Dedifferentiated amniotic fluid mesenchymal stem cell (primary cell): ENCODE results near the gene SLC44A1.

Experiments
- DNase-seq: peaks from one replicate; pipeline ENCODE4 v3.0.0-alpha.2; 2016; ENCODE audit errors: extremely low spot score

SLC44A1 gene

DNA sequence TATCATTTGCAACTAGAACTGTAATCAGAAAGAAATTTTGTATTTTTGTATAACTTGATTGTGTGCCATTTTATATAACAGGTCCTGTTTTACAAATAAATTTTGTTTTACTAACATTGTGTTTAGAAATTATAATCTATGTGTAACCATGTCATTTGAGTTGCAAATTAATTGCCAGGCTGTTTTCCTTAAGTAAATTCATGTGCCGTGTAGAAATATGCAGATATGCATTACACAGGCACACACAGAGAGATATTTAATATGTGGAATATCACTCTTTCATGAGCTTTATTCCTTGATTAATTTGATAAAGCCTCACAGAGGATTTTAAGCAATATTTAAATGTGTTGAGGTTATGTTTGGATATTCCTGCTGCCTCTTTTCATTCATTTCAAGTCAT lies 146.8 kb downstream of the SLC44A1 start:
- DNase-seq: no peak

DNA sequence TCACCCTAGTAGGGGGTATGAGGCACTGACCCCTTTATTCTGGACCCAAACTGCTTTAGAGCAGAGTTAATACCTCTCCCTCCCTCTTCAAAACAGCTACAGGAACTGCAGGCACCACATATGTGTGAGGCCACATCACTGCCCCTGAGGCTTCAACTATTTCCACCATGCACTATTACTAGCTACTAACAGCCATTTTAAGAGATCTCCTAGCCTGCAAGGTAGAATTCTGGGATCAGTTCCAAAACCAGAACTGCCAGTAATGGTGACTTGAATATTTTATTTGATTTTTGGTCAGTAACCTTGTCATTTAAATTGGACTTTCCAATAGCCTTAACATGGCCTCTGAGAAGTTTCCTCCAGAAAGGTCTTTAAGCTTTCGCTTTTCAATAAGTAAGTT lies 148.1 kb downstream of the SLC44A1 start:
- no peak for DNase-seq

DNA sequence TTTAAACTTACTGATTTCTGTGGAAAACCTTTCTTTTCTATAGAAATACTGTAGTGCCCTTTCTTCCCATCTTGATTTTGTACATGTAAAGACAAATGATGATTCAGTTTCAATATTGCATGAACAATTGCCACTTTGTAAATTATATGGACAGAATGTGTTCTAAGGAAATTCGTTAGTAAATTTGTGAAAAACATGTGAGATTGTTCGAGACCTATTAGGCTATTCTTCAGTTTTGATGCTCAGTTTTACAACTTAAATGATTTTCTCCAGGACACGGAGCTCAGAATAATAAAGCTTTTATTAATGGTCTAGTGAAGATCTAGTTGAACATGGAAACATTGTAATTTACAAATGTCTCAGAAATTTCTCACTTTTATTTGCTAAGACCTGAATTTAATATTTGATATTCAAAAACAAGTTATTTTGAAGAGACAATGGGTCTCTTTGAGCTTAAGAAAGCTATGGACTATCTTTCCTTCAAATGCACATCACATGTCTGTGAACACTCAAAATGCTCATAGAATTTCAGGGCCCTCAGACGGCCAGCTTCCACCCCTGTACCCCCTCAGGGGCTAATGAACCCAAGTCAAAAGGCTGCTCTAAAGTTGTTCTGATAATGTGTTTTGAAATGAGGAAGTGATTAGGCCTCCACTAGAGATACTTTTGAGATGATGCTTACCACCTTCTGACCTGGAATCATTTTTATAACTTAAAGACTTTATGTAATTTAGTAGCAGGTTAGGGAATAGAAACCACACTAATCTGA lies 149.3 kb downstream of the SLC44A1 start:
- no peak for DNase-seq

DNA sequence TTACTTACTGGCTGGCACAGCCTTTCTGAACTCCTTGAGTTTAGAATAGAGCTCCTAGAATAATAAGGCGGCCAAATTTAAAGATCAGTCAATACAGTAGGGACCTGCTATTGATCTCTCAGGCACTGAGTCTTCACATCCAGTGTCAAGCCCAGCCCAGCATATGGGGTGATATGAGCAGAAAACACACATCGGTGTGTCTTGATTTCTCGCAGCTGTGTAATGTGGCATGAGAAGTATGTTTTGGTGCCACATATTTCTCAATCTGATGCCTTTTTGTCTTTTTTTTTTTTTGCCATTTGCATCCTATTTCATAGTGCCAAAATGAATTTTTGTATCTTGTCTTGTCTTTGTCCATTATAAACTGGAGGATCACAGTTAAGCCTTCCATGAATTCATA lies 152.0 kb downstream of the SLC44A1 start:
- DNase-seq: no peak

DNA sequence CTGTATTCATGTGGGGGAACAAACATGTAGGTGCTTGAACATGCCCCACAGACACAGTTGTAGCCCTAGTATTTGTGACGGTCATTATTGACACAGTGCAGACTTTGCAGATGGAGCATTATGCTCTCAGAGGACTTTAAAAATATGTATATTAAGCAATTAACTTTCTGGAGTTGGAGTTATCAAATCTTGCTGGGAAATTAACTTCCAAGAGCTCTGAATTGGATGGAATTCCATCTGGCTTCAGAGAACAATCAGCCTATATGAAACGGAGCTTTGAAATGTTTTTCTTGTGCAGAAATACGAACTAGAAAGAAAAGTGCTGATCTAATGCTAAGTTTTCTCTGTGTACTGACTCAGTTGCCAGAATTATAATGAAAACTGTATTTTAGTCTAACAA lies 152.4 kb downstream of the SLC44A1 start:
- no peak for DNase-seq

DNA sequence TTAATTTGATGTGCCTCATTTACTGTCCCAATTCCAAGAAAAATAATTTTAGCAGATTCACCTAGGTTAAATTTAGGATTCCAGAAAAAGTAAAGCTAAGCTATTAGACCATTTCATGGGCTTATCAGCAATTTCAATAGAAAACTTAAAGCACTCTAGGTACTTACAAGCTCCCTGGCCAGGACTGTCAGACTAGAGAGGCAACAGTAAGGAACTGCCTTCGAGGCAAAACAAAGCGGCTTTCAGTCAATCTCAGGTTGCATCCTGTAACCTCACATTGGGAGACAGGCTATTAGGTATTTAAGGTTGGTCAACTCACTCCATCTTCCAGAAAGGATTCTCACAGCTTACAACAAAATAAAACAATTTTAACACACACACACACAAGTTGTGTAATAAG lies 154.7 kb downstream of the SLC44A1 start:
- DNase-seq: no peak

DNA sequence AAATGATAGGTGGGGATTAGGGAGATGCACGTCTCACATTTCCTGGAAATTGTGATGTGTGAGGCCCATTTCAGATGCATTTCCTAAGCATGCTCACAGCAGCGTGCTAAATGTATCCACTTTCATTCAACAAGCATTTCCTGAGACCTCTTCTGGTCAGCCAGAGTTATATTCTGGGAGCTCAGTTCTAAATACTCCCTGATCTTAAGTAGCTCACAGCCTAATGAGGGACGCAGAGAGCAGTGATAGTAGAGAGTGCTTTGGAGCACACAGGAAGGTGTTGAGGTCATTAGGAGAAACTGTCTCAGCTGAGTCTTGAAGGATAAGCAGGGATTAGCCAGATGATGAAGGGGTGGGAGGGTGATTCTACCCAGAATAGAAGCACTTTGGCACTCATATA lies 157.2 kb downstream of the SLC44A1 start:
- DNase-seq: peak; percentile 39

DNA sequence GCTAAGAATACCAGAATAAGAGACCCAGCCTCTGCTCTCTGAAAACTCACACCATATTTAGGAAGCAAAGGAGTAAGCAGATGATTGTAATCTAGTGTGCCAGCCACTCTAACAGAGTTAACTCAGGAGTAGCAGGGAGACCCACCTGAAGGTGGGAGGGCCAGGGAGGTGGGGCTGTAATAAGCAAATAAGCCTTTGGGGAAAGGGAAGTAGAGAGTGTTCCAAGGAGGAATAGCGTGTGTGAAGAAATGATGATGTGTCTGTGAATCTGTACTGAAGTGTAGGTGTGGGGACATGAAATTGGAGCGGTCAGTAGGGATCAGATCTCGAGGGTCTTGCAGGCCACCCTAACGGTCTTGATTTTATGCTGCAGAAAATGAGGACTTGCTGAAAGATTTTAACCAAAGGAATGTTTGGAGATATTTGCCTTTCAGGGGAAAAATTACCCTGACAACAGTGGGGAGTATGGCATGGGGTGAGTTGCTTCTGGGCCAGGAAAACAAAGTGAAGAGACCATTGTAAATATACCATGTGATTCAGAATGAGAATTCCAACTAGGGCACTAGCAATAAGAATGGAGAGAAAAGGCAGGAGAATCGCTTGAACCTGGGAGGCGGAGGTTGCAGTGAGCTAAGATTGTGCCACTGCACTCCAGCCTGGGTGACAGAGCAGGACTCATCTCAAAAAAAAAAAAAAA lies 159.2 kb downstream of the SLC44A1 start:
- DNase-seq: no peak

DNA sequence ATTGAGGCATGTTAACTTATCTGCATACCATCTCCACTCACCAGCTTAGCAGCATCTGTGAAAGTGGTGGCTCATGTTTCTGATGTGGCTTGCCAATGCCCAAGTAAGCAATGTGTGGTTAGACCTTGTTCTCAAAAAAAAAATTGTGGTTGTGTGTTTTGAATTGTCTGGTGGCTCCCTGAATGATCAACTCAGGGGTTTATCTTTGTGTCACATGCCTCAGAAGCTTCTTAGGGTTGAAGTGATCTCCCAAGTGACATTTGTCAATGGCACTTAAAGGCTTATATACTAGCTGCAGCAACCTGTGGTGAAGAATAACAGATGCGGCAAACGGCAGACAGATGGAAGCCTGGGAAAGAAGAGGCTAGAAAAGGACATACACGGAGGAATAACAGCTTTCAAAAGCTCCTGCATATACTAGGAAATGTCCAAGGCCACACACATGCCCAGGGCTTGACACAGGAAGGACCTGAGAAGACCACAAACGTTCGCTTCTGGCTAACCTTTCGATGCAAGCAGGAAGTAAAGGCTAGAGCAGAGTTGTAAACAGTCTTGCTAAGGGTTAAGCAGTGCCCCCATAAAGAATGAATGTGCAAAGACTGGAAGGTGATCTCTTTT lies 161.2 kb downstream of the SLC44A1 start:
- DNase-seq: no peak

DNA sequence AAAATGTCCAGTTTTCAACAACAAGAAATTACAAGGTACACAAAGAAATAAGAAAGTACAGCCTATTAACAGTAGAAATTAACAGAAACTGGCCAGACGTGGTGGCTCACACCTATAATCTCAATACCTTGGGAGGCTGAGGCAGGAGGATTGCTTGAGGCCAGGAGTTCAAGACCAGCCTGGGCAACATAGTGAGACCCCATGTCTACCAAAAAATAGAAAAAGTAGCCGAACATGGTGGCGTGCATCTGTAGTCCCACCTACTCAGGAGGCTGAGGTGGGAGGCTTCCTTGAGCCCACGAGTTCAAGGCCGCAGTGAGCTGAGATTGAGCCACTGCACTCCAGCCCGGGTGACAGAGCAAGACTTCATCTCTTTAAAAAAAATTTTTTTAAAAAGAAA lies 161.9 kb downstream of the SLC44A1 start:
- no peak for DNase-seq

DNA sequence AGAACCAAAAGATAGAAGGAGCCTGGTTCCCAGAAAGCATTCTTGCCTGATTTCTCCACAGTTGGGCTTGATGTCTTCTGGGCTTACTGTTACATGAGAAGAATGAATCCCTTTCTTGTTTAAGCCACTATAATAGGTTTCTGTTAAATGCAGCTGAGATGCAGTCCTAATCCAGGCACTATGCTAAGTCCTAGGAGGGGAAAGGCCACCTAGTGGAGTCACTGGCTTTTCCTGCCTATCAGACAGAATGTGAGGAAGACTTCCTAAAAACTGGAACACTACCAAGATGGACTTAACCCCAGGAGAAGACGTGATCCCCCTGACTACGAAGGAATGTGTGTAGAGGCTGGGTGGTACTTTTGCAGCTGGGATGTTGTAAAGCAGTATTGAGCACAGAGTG lies 169.1 kb downstream of the SLC44A1 start:
- DNase-seq: no peak

DNA sequence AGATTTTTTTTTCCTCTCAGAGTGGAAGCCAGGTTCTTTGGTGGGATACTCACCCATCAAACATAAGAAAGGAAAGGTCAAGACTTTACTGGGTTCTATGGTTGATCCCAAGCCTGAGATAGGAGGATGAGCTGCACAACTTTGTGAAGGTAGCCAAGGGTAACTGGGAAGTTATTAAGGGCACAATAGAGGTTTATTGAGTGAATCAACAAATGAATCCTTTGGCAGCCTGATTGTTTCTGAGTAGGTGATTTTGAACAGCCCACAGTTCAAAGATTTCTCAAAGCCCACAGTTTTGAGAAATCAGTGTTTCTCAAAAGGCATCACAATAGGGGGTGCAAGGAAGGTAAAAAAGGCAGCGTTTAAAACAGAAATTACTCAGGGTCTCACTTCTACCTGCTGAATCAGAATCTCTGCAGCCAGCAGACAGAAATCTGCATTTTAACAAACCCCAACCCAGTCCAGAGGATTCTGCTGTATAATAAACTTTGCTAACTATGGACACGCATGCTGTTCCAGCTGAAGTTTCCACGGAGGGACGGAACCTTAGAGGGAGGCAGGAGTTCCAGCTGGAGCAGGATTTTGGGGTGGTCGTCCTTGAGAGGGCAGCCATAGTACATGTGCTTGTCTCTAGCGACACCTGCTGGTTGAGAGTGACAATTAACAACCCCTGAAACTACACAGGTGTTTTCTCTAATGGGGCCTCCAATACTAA lies 170.7 kb downstream of the SLC44A1 start:
- DNase-seq: peak; percentile 35

DNA sequence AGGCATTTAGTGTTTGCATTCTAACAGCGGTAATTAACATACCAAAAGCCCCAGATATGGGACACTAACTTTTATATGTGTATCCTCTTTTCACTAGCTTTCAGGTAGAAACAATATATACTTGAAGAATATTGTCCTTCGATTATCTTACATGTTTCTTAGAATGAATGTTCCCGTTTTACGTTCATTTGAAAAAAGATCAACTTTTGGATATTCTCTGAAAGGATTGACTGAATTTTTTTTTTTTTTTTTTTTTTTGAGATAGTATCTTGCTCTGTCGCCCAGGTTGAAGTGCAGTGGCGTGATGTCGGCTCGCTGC lies 171.2 kb downstream of the SLC44A1 start:
- no peak for DNase-seq

DNA sequence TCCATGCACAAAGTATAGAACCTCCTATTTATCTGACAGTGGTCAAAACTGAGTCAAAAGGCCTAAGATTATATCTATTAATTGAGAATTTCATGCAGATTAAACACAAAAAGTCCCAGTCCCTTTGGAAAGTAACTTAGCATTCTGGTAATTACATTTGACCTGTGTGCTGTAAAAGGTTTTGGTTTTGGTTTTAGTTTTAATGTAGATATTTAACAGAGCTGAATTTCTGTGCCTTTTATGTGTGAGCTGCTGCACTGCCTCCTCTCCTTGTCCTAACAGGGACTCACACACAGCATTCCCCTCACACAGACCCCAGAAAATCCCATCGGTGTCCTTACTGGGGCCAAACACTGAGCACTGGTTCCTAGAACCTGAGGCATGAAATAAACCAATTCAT lies 172.4 kb downstream of the SLC44A1 start:
- DNase-seq: no peak

DNA sequence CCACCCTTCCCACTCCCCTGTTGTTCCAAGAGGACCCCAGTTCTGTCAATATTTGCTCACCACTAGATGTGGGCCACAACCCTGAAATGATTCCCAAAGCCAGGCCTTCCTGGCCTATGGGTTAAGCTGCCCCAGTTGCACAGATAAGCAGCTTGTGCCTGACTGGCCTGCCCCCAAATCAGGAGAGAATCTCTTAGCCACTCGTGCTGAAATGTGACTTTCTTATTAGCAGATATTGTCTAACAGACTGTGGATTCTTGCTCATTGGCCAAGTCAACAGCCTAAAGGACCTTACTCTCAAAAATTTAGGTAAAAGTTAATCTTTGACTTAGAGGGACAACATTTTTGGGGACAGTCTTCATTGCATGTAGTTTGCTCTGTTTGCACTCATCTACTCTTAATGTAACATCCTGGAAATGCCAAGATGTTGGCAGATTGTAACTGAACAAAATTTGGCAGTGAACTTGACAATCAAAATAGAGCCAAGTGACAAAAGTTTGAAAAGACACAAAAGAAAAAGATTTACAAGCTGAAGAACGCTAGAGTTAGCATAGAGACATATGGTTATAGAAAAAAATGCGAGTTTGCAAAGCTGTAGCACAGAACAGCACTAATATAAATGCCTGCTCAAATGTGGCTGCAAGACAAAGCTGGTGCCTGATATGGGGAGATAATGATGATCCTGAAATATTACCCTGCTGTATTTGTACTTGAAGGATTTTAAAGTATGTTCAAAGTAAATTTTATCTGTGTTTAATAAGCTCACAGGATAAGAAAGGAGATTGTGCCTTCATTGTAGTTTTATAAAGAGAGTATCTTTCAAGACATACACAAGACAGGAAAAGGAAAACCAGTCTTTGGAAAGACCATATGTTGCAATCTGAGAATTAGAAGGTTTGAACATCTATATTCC lies 174.4 kb downstream of the SLC44A1 start:
- no peak for DNase-seq

DNA sequence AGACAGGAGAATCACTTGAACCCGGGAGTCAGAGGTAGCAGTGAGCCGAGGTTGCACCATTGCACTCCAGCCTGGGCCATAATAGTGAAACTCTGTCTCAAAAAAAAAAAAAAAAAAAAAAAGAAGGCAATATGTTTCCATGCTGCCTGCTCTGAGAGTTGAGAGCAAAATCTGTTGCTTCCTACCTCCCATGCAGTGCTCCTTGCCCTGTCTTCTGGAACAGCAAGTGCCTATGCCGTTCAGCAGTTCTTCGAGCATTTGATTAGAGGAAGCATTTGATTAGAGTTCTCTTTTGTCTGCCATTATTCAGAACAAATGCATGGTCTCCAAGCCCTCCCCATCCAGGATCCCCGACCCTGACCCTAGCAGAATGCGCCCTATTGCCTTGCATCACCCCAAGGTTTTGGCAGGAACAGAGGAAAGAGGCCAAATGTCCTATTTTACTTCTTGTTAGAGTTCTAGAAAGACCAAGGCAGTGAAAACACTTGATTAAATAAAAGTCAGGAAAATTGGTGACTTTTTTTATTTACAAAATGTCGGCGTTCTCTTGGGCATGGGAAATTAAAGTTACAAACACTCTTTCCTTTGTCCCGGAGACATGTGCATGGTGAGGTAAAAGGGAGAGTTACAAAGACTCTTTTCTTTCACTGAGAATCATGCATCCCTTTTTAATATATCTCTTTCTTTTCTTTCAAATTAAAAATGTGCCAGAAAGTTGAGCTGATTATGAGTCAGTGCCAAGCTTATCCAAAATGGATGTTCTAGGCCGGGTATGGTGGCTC lies 175.6 kb downstream of the SLC44A1 start:
- no peak for DNase-seq

DNA sequence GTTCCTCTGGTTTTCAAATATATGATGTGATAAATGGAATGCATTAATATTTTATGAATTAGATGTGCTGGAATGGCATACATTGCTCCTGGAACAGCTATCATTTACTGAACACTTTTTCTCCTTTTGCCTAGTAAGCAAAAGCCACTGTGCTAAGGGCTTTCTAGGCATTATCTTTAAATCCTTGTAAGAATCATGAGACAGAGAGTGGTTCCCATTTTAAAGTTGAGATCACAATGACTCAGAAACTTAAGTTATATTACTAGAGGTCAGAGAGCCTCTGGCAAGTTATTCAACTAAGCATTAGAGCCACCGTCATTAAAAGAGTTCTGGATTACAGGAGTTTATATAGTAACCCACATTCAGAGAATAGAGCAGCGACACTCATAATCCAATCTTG lies 176.7 kb downstream of the SLC44A1 start:
- no peak for DNase-seq

DNA sequence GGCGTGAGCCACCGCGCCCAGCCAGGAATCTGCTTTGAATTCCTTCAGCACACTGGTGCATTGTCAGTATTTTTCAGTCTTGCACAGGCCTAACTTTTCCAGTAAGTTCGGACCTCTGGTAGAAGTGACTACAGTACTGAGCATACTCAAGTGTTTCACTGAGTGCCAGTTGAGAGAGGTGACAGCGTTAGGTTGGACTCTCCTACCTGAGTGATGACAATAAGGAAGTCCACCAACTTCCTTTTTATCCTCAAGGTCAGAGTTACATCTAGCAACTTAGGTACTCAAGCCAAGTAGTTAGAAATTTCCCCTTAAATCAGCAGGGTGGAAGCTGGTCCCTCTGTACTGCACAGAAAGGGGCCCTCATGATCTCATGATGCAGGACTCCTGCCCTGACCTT lies 177.4 kb downstream of the SLC44A1 start:
- no peak for DNase-seq

DNA sequence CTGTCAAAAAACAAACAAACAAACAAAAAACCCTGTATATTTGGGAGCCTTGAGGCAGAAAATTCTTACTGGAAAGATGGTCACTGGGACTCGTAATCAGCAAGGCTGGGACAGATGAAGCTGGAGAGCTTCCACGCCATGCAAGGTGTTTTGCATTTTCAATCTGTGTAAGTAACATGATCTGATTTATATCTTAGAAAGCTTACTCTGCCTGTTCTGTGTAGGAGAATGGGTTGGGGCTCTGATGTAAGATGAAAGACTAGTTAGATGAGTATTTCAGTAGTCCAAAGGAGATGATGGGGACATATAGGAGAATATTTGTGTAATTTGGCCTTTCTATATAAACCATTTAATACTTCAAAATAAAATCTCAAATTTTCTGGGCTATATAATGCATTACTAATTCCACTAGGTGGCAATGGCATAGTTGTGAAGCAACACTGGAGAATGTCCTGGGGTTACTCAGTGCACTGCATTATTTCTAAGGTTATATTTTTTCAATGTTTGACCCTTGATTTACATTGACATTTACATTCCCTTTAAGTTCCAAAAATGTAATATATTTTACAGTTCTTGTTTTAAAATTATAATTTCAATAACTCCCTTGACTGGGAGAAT lies 181.5 kb downstream of the SLC44A1 start:
- DNase-seq: no peak

DNA sequence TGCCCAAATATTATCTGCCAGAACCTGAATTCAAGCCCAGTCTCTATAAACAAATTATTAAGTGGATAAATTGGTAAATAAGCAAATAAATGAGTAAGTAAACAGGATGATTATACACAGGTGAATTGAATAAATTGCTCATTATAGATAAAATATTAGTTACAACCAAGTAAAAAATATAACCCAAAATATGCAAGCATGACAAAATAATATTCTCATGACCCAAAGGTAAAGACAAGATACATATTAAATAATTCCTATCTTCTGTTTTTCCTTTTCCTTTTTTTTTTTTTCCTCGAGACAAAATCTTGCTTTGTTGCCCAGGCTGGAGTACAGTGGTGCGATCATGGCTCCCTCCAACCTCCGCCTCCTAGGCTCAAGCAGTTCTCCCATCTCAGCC lies 182.2 kb downstream of the SLC44A1 start:
- DNase-seq: no peak
